ENCODE results near the gene GOSR2. TPM values are rescaled to one million over a fixed set of nuclear protein-coding genes. Genes with fewer than 3 reads are reported as not detected.

Gene GOSR2
- total RNA-seq, 1 experiment from 2014 or later, result 53.5 TPM

GRCh38 chr17:46879101-46879500 is 43.9 kb upstream of the GOSR2 start:
- no peak overlapping the region for H3K4ac ChIP-seq (ENCODE audit: low read depth, low read length)

More at GRCh38 chr17:46879101-46879500, 43.9 kb upstream of the GOSR2 start:
- no peaks in the 10 kb centered on the region for H3K79me1 ChIP-seq (ENCODE audit: insufficient read depth, low read depth, low read length, poor library complexity, severe bottlenecking)
- Mint-ChIP-seq H3K27ac (no peak overlapping the region), H3K9me3 (no peaks in the 10 kb centered on the region), H3K36me3 (ENCODE audit: insufficient read depth in 1 of 3, low read depth in 3 of 3) (no peaks in the 10 kb centered on the region), H3K27me3 (ENCODE audit: low read depth) (peaks cover 4% of the 10 kb centered on the region), H3K4me1 (peaks cover 2 to 7% of the 10 kb centered on the region in 2 experiments), H3K4me3 (no peak overlapping the region)
- no peak overlapping the region for H2AK5ac ChIP-seq (ENCODE audit: insufficient read length, low read length)
- no peak overlapping the region for H2AFZ ChIP-seq (ENCODE audit: low read length)
- no peak overlapping the region for H3K27ac ChIP-seq (ENCODE audit: insufficient read length, low read depth, low read length)
- no peaks in the 10 kb centered on the region for H3K23me2 ChIP-seq (ENCODE audit: insufficient read length, low read depth, low read length, poor library complexity, severe bottlenecking)
- no peak overlapping the region for H3K56ac ChIP-seq (ENCODE audit: insufficient read length, low read depth, low read length)
- H3T11ph ChIP-seq (ENCODE audit: low read length), result no peak overlapping the region
- no peaks in the 10 kb centered on the region for H3K79me2 ChIP-seq (ENCODE audit: insufficient read depth, low read length)
- no peak overlapping the region for H3K23ac ChIP-seq (ENCODE audit: insufficient read length, low read depth, low read length)
- no peaks in the 10 kb centered on the region for H3K4me1 ChIP-seq (ENCODE audit: insufficient read depth, low read length)
- H4K20me1 ChIP-seq (ENCODE audit: control insufficient read depth, insufficient read depth, insufficient read length), result no peaks in the 10 kb centered on the region
- no peak overlapping the region for H4K8ac ChIP-seq (replicated peaks; ENCODE audit: insufficient read length, low read depth, low read length)
- H4K91ac ChIP-seq (ENCODE audit: insufficient read length, low read depth, low read length), result no peak overlapping the region
- H2BK15ac ChIP-seq (ENCODE audit: low read depth, low read length), result no peak overlapping the region
- H4K5ac ChIP-seq (ENCODE audit: insufficient read length, low read depth, low read length), result no peak overlapping the region
- no peaks in the 10 kb centered on the region for H3K9me3 ChIP-seq (ENCODE audit: control insufficient read depth, low read depth, low read length)
- TF ChIP-seq, protein P1, sequence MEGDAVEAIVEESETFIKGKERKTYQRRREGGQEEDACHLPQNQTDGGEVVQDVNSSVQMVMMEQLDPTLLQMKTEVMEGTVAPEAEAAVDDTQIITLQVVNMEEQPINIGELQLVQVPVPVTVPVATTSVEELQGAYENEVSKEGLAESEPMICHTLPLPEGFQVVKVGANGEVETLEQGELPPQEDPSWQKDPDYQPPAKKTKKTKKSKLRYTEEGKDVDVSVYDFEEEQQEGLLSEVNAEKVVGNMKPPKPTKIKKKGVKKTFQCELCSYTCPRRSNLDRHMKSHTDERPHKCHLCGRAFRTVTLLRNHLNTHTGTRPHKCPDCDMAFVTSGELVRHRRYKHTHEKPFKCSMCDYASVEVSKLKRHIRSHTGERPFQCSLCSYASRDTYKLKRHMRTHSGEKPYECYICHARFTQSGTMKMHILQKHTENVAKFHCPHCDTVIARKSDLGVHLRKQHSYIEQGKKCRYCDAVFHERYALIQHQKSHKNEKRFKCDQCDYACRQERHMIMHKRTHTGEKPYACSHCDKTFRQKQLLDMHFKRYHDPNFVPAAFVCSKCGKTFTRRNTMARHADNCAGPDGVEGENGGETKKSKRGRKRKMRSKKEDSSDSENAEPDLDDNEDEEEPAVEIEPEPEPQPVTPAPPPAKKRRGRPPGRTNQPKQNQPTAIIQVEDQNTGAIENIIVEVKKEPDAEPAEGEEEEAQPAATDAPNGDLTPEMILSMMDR (conservative IDR thresholded peaks at IDR 0.05), result no peak
- H3K9ac ChIP-seq (ENCODE audit: extremely low read depth, insufficient read length, low read length), result no peak overlapping the region
- no peaks in the 10 kb centered on the region for H3K27me3 ChIP-seq (ENCODE audit: insufficient read depth, low read length)
- no peak for DNase-seq
- no peak overlapping the region for H2BK12ac ChIP-seq (ENCODE audit: insufficient read length, low read depth, low read length)
- no peak overlapping the region for H2BK5ac ChIP-seq (ENCODE audit: insufficient read length, low read length)
- WGBS (ENCODE audit: extremely low coverage, insufficient read length, low lambda C conversion rate), result no CpG with 5 or more reads among the region's 7 CpGs
- H3K4me2 ChIP-seq (ENCODE audit: insufficient read depth, insufficient read length, low read length), result no peak overlapping the region
- no peak overlapping the region for H2BK120ac ChIP-seq (ENCODE audit: low read depth, low read length, poor library complexity, severe bottlenecking)
- no peak overlapping the region for H3K18ac ChIP-seq (ENCODE audit: insufficient read length, low read depth, low read length)
- no peak overlapping the region for H2BK20ac ChIP-seq (ENCODE audit: low read depth, low read length, poor library complexity, severe bottlenecking)
- H3K14ac ChIP-seq (ENCODE audit: insufficient read depth, low read length), result no peak overlapping the region

All from H9 (cell line).